Stimulated activated CD4-positive, alpha-beta T cell treated with anti-CD3 and anti-CD28 coated beads, Interleukin-4, amount 100 ng/mL, for 48 hours (primary cell): ENCODE results near the gene TMEM141.
"Not testable (repeated sequence)": the region's sequence is repeated elsewhere in the genome, so short reads cannot be mapped to it uniquely, and the experiment has no call there.

ENCODE experiments used
- DNase-seq, 2 donors: peaks; one replicate each; pipeline ENCODE4 v3.0.0-alpha.2; 2020; ENCODE audit warnings: low read depth in 2 of 2

Gene TMEM141

DNA sequence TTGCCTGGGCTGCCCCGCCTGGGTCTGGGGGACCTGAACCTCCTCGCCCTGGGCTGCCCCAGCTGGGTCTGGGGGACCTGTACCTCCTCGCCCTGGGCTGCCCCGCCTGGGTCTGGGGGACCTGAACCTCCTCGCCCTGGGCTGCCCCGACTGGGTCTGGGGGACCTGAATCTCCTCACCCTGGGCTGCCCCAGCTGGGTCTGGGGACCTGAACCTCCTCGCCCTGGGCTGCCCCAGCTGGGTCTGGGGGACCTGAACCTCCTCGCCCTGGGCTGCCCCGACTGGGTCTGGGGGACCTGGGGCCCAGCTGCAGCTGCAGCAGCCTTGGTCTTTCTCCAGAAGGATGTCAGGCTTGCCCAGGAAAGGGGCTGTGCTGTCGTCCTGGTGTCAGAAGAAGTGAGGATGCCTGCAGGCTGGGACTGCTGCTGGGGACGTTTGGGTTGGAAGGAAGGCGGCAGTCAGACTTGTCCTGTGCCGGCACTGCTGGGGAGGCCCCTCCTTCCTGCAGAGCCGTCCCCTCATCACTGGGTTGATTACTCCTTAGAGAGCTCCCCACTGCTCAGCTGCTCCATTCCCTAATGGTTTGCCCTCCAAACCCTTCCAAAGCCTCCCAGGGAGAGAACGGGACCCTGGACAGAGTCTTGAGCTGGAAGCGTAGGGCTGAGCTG lies 42.4 kb downstream of the TMEM141 start:
- DNase-seq: not testable (repeated sequence)

DNA sequence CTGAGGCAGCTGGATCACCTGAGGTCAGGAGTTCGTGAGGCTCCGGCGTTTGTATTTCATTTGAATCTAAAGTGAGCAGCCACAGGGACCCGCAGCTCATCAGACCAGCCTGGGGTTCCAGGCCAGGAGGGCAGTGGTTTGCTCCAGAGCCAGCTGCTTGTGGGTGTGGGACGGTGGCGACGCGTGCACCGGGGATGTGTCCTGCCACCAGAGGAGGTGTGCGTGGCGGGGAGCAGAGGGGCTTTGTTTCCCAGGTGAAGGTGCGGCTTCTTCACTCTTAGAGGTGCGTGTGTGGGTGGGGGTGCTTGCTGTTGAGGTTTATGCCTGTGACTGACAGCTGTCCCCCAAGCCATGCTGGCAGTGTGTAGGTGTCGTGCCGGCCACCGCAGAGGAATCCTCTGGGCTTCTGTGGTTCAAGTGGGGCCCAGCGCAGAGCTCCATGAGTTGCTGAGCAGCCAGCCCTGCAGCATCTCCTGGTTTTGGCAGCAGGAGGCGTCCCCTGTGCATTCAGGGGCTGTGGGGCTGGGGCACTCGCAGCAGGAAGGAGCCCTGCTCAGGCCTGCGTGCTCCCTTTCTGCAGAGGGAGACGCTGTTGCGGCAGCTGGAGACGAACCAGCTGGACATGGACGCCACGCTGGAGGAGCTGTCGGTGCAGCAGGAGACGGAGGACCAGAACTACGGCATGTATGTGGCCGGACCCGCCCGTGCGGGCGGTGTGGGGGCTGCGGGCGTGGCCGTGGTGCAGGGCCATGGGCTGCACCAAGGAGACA lies 44.2 kb downstream of the TMEM141 start:
- no peak for DNase-seq

DNA sequence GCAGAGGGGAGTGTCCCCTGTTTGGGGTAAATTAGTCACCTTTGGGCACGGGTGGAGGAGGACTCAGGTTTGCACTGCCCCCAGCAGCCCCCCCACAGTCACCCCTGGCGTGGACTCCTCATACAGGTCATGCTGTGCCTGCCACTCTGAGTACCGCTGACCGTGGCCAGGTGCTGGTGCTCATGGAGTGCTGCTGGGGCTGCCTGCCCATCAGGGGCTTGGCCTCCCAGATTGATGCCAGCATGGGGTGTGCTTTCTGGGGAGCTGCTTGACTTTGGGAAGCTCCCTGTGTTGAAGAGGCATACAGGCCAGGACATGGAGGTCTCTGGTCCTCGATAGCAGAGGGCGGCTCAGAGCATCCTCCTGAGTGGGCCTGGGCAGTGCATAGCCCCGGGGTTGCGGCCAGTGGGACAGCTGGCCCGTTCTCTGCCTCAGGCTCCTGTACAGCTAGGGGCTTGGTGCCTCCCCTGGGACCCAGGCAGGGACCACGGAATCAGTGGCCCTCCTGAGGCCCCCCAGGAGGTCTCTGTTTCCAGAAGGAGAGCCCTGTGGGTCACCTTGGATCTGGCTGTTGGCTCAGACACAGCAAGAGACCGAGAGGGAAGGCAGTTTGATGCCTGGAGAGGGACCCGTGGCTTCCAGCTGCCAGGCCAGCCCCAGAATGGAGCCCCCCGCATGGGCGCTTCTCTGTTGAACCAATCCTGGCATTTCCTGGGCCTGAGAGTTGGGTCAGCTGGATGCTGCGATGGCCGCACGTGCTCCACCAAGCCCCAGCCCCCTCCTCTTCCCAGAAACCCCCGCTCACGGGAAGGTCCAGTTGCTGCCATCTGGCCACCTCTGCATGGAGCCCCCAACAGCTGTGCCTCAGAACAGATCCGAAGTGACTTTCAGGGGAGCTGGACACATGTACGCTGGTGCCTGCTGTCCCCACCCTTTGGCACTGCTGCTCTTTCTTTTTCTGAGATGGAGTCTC lies 45.1 kb downstream of the TMEM141 start:
- no peak for DNase-seq

DNA sequence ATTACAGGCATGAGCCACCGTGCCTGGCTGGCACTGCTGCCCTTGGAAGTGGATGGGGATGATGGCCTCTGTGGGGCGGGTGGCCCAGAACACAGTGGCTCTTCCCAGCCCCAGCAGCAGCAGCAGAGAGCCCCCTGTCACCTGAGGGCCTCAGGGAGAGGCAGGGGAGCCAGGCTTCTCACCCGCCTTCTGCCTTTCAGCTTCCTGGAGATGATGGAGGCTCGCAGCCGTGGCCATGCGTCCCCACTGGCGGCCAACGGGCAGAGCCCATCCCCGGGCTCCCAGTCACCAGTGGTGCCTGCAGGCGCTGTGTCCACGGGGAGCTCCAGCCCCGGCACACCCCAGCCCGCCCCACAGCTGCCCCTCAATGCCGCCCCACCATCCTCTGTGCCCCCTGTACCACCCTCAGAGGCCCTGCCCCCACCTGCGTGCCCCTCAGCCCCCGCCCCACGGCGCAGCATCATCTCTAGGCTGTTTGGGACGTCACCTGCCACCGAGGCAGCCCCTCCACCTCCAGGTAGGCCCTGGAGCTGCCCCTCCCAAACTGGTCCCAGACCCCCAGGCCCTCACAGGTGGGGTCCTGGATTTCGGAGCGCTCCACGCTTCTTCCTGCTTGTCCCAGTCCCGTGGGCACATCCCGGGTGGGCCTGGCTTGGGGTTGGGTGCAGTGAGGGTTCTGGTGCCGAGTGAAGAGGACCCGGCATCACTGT lies 46.2 kb downstream of the TMEM141 start:
- no peak for DNase-seq

DNA sequence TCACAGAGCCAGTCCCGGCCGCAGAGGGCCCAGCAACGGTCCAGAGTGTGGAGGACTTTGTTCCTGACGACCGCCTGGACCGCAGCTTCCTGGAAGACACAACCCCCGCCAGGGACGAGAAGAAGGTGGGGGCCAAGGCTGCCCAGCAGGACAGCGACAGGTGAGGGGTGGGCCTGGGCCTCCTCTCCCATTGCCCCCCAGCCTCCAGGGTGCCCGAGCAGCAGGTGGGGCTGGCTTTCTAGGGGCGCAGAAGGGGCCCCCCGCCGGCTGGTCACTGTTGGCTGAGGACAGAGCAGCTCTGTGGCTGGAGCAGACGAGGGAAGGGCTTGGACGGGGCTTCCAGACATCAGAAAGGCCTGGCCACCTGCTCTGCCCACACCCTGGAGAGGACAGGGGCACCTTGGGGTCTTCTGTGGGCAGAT lies 46.7 kb downstream of the TMEM141 start:
- not testable (repeated sequence) for DNase-seq

DNA sequence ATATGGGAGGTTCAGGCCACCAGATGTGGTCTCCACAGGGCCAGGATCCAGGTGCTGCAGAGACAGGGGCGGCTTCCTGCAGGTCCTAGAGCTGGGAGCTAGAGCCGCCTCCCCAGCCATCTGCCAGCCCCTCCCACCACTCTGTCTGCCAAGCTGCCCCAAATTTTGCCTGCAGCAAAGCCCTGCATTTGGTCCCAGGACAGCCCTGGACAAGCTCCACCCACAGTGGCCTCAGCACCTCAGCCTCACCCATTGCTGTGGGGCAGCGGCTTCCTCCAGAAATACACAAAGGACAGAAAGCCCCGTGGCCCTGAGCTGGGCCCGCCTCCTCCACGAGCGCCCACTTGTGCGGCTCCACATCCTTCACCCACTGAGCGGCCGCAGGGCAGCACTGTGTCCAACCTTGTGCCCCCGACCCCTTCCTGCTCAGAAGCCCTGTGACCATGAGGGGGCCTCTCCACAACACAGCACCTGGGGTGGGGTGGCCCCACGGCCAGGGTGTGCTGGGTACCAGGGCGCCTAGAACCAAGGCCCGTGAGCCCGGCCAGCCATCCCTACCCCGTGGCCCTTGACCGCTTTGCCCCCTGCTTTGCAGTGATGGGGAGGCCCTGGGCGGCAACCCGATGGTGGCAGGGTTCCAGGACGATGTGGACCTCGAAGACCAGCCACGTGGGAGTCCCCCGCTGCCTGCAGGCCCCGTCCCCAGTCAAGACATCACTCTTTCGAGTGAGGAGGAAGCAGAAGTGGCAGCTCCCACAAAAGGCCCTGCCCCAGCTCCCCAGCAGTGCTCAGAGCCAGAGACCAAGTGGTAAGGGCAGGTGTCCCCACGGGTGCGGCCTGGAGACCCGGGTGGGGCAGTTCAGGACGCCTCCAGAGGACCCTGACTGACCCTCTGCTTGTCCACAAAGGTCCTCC lies 47.4 kb downstream of the TMEM141 start:
- no peak for DNase-seq

DNA sequence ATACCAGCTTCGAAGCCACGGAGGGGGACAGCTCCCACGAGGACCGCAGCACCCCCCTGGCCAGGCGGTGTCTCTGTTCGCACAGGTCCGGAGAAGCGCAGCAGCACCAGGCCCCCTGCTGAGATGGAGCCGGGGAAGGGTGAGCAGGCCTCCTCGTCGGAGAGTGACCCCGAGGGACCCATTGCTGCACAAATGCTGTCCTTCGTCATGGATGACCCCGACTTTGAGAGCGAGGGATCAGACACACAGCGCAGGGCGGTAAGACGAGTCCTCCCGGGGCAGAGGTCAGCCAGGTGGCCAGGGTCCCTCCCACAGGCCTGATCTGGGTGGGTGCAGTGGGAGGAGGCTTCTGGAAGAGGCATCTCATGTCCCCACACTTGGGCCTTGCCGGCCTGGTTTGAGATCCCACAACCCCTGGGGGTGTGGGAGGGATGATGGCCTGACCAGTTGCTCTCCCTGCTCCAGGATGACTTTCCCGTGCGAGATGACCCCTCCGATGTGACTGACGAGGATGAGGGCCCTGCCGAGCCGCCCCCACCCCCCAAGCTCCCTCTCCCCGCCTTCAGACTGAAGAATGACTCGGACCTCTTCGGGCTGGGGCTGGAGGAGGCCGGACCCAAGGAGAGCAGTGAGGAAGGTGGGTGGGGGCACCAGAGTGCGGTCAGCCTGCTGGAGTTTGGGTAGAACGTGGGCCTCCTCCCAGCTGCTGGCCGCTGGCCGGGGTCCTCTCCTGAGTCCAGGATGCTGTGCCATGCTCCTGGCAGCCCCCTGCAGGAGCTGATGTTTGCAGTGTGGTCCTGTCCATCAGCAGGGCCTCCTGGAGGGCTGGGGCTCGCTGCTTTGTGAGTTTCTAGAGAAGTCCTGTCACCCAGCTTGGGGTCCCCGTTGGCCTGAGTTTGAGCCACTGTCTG lies 48.3 kb downstream of the TMEM141 start:
- no peak for DNase-seq

DNA sequence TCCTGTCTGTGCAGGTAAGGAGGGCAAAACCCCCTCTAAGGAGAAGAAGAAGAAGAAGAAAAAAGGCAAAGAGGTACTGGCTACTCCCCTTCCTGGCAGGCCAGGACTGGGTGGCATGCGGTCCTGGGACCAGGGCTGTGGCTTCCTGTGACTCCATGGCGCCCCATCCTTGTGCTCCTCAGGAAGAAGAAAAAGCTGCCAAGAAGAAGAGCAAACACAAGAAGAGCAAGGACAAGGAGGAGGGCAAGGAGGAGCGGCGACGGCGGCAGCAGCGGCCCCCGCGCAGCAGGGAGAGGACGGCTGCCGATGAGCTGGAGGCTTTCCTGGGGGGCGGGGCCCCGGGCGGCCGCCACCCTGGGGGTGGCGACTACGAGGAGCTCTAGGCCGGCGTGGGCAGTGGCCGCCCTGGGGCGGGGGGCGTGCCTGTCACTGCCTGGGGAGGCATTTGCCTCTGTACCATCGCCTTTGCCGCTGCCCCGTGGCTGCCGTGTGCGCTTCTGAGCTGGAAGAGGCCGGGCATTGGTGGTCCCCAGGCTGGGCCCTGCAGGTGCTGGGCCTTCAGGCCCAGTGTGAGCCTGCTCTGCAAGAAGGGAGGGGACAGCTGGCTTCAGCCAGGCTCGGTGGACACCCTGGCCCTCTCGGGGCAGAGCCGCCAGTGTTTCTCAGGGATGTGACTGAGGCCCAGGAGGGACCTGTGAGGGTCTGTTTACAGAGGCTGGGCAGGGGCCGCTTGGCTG lies 49.2 kb downstream of the TMEM141 start:
- no peak for DNase-seq

DNA sequence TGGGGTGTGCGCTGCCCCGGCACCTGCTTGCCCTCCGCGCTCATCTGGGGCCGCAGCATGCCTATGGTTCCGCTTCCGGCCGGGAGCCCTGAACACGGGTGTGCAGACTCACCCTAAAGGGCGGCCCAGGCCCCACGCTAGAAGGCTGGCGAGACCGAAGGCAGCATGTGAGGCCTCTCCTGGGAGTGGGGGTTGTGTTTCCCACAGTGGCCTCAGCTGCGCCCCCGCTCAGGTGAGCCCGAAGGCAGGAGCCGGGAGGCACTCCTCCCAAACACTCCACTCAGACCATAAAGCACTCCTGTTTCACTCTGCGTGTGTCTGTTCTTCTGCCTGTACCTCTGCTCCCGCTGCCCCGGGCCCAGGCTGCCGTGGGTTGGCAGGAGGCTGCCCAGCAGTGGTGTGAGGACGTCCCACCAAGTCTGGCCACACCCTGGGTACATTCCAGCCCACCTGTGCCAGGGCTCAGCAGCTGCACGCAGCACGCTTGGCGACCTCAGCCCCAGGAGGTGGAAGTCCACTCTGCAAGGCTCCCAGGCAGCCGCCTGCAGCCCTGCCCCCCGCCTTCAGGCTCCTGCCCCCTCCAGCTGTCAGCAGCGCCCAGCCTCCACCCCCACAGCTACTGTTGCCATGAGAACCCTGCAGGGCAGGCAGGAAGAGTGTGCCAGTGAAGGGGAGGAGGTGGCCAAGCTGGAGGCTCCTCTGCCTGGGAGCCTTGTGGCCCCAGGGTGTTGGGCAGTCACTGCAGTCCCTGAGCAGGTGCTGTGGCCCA lies 49.9 kb downstream of the TMEM141 start:
- no peak for DNase-seq

DNA sequence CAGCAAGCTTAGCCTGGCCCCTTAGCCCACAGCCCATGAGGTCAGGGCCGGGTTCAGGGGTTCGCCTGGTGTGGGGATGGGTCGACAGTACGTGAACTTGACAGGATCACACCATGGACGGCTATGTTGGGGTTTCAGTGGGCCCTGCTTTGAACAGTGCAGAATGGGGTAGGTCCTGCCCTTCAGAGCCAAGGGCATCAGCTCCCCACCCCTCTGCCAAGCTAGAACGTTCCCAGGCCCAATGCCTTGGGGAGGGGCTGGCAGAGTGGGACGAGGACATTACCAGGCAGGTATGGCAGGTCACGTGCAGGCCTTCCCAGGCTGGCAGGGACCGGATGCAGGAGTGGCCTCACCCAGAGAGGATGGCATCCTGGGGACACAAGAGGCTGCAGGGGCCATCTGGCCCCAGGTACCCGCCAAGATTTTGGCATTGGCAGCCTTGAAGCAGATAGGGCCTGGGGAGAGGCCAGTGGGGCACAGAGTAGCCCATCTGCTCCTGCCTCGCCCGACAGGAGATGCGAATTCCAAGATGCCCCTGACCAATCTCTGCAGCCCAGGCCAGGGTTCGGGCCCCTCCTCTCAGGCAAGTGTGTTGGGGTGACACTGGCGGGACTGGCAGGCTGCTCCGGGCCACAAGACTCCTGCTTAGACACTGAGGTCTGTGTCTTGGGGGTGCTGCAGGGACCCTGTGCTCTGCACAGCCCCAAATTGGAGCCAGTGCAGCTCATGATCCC lies 50.7 kb downstream of the TMEM141 start:
- DNase-seq: not testable (repeated sequence)

DNA sequence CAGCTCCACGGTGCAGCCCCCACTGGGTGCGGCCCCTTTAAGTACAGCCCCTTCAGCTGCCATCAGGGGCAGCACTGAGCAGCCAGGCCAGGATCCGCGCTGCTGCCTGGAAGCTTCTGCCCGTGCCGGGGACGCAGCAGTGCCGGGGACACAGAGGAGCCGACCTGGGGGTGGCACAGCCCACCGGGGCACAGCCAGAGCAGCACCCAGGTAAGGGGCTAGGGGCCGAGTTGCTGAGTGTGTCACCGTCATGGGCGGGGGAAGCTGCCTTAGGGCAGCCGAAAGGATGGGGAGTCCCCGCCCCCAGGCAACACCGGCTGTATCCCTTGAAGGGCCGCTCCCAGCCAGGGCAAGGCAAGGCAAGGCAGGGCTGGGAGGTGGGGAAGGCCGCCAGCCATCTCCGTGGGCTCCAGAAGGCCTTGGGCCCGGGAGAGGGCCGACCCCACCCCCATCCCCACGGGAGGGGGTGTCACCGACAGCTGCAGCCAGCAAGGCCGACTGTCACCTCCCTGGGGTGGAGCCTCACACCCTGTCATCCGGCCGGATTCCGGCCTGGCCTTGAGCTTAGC lies 51.3 kb downstream of the TMEM141 start, which contains the start of gene AJM1:
Gene AJM1 (plus strand): TSS at position 99 of the 569 bp plus-strand sequence. CDS start 1,937 bp downstream, outside the sequence.
- peak; percentile 73 to 78 for DNase-seq
